Adipose tissue (tissue), 3 donors: ENCODE results near the gene DLX1. TPM values are rescaled to one million over a fixed set of nuclear protein-coding genes. Genes with fewer than 3 reads are reported as not detected.

Experiments used
- H3K27ac ChIP-seq: one replicate; pipeline ENCODE4 v1.5.1; 2013; ENCODE audit warnings: low read depth, low read length
- WGBS, 3 donors: extraction: QIAGEN DNeasy Blood & Tissue Kit; methylation state at CpG; one replicate each; pipeline ENCODE4 v1.1.7; 2013; 5-methylcytosine and 5-hydroxymethylcytosine counted together
- polyA plus RNA-seq, 3 donors: library from polyadenylated mRNA; stranded (reverse); fragments of 200-250 nt; gene quantifications; one replicate each; pipeline ENCODE4 v1.2.3, GENCODE V29; 2013
- donor health status: healthy with polysubstance abuse.
- donor health status: Bipolar disorder and iron deficiency.
- donor health status: healthy.

DLX1 gene
- polyA plus RNA-seq, 3 donors: 0.06 to 0.16 TPM; not detected in 1

- 2 to 3% (median 3%) methylated on average over 52 to 66 of the region's 66 CpGs for WGBS, 3 donors
These were observed 9.2 kb downstream of the DLX1 start for GRCh38 chr2:172094294-172095145.

GRCh38 chr2:172095146-172095904 lies 10.0 kb downstream of the DLX1 start:
- WGBS, 3 donors: 1 to 3% (median 2%) methylated on average over 44 to 51 of the region's 51 CpGs
- no peak overlapping the region for H3K27ac ChIP-seq

More at GRCh38 chr2:172094294-172095145, 9.2 kb downstream of the DLX1 start:
- H3K27ac ChIP-seq: no peak overlapping the region

GRCh38 chr2:172095905-172096625 lies 10.8 kb downstream of the DLX1 start:
- H3K27ac ChIP-seq: no peak overlapping the region
- WGBS, 3 donors: 6 to 7% (median 7%) methylated on average over 29 to 40 of the region's 40 CpGs

- 3 to 4% (median 4%) methylated on average over 53 to 55 of the region's 55 CpGs for WGBS, 3 donors
- no peak overlapping the region for H3K27ac ChIP-seq
These were observed 11.6 kb downstream of the DLX1 start for GRCh38 chr2:172096626-172097547.

GRCh38 chr2:172097557-172098131 lies 12.3 kb downstream of the DLX1 start:
- no peak overlapping the region for H3K27ac ChIP-seq
- 33 to 46% (median 37%) methylated on average over 9 of the region's 9 CpGs for WGBS, 3 donors

GRCh38 chr2:172098287-172098649 lies 13.0 kb downstream of the DLX1 start:
- WGBS, 3 donors: 36 to 60% (median 55%) methylated on average over 1 of the region's 1 CpG

GRCh38 chr2:172098650-172099471 lies 13.6 kb downstream of the DLX1 start:
- H3K27ac ChIP-seq: no peak overlapping the region
- 5 to 6% (median 6%) methylated on average over 56 to 61 of the region's 61 CpGs for WGBS, 3 donors

More at GRCh38 chr2:172098287-172098649, 13.0 kb downstream of the DLX1 start:
- no peak overlapping the region for H3K27ac ChIP-seq

- WGBS, 3 donors: 5 to 7% (median 6%) methylated on average over 11 to 13 of the region's 13 CpGs
- no peak overlapping the region for H3K27ac ChIP-seq
These were observed 14.3 kb downstream of the DLX1 start for GRCh38 chr2:172099472-172100079.

GRCh38 chr2:172100080-172100934 lies 15.0 kb downstream of the DLX1 start:
- 4 to 5% (median 4%) methylated on average over 63 to 72 of the region's 72 CpGs for WGBS, 3 donors
- no peak overlapping the region for H3K27ac ChIP-seq

- WGBS, 3 donors: 6 to 8% (median 7%) methylated on average over 54 of the region's 54 CpGs
- no peak overlapping the region for H3K27ac ChIP-seq
These were observed 15.9 kb downstream of the DLX1 start for GRCh38 chr2:172100935-172101820.

- H3K27ac ChIP-seq: no peak overlapping the region
- 4 to 7% (median 4%) methylated on average over 35 to 36 of the region's 36 CpGs for WGBS, 3 donors
These were observed 16.6 kb downstream of the DLX1 start for GRCh38 chr2:172101821-172102390.

GRCh38 chr2:172102391-172103359 lies 17.4 kb downstream of the DLX1 start, which contains the start of gene DLX2:
DLX2 (minus strand) TSS chr2:172102900; CDS start chr2:172102538, 362 bp downstream.
- no peak within 1 kb of the TSS for H3K27ac ChIP-seq
- 1 to 2% (median 1%) methylated on average over 73 to 74 of the region's 74 CpGs for WGBS, 3 donors
